ENCODE data around the gene NRG4.

NRG4 gene

GRCh38 chr15:75966073-75966472 is 46.2 kb downstream of the NRG4 start:
- H3K27me3 ChIP-seq (replicated peaks; ENCODE audit: insufficient read depth, low read length): no peaks in the 10 kb centered on the region
- no peaks in the 10 kb centered on the region for H3K9me3 ChIP-seq (replicated peaks; ENCODE audit: insufficient read depth, low read length)
- H3K4me1 ChIP-seq (ENCODE audit: low read length): no peaks in the 10 kb centered on the region
- H3K79me2 ChIP-seq (ENCODE audit: low read length): no peaks in the 10 kb centered on the region
- H3K9me2 ChIP-seq (replicated peaks; ENCODE audit: insufficient read depth, low read length): no peaks in the 10 kb centered on the region
- no peak for TF ChIP-seq CTCF (IDR thresholded peaks at IDR 0.05; ENCODE audit: low read length)
- TF ChIP-seq EZH2 (optimal IDR thresholded peaks at IDR 0.05; ENCODE audit: low read depth, low read length): no peak
- TF ChIP-seq EZH2phosphoT487 (IDR thresholded peaks at IDR 0.05; ENCODE audit: low read length): no peak
- no peak overlapping the region for H3K4me2 ChIP-seq (ENCODE audit: low read depth, low read length)
- no peaks in the 10 kb centered on the region for H4K20me1 ChIP-seq (ENCODE audit: insufficient read depth, low read length)
- H2AFZ ChIP-seq (ENCODE audit: low read length): no peak overlapping the region
- no peak for DNase-seq
- H3F3A ChIP-seq (ENCODE audit: insufficient read depth, low read length): no peaks in the 10 kb centered on the region
- H3K4me3 ChIP-seq (ENCODE audit: low read length): no peak overlapping the region
- no peak overlapping the region for H3K9ac ChIP-seq (ENCODE audit: low read length)
- no peak overlapping the region for H3K27ac ChIP-seq (ENCODE audit: low read length)
- H3K36me3 ChIP-seq (replicated peaks; ENCODE audit: insufficient read depth, low read length): no peaks in the 10 kb centered on the region

GRCh38 chr15:75961331-75961730 is 50.9 kb downstream of the NRG4 start:
- no peaks in the 10 kb centered on the region for H3K4me1 ChIP-seq (ENCODE audit: low read length)
- no peaks in the 10 kb centered on the region for H3K9me2 ChIP-seq (replicated peaks; ENCODE audit: insufficient read depth, low read length)
- H3K27me3 ChIP-seq (replicated peaks; ENCODE audit: insufficient read depth, low read length): no peaks in the 10 kb centered on the region
- no peaks in the 10 kb centered on the region for H3K36me3 ChIP-seq (replicated peaks; ENCODE audit: insufficient read depth, low read length)
- TF ChIP-seq EZH2phosphoT487 (IDR thresholded peaks at IDR 0.05; ENCODE audit: low read length): no peak
- TF ChIP-seq EZH2 (optimal IDR thresholded peaks at IDR 0.05; ENCODE audit: low read depth, low read length): no peak
- no peak for TF ChIP-seq CTCF (IDR thresholded peaks at IDR 0.05; ENCODE audit: low read length)
- H4K20me1 ChIP-seq (ENCODE audit: insufficient read depth, low read length): no peaks in the 10 kb centered on the region
- H2AFZ ChIP-seq (ENCODE audit: low read length): no peak overlapping the region
- no peak overlapping the region for H3K9ac ChIP-seq (ENCODE audit: low read length)
- H3K79me2 ChIP-seq (ENCODE audit: low read length): no peaks in the 10 kb centered on the region
- no peak overlapping the region for H3K4me2 ChIP-seq (ENCODE audit: low read depth, low read length)
- no peak for DNase-seq
- H3K4me3 ChIP-seq (ENCODE audit: low read length): no peak overlapping the region
- no peaks in the 10 kb centered on the region for H3F3A ChIP-seq (ENCODE audit: insufficient read depth, low read length)
- no peaks in the 10 kb centered on the region for H3K9me3 ChIP-seq (replicated peaks; ENCODE audit: insufficient read depth, low read length)
- H3K27ac ChIP-seq (ENCODE audit: low read length): no peak overlapping the region

- Histone ChIP-seq H4K20me1 (ENCODE audit: insufficient read depth, low read length) (no peaks in the 10 kb centered on the region), H3K4me2 (ENCODE audit: low read depth, low read length) (no peak overlapping the region), H3K4me1 (ENCODE audit: low read length) (no peaks in the 10 kb centered on the region), H3K79me2 (ENCODE audit: low read length) (no peaks in the 10 kb centered on the region), H3K27ac (ENCODE audit: low read length) (no peak overlapping the region), H3K36me3 (replicated peaks; ENCODE audit: insufficient read depth, low read length) (no peaks in the 10 kb centered on the region), H3K9me2 (replicated peaks; ENCODE audit: insufficient read depth, low read length) (no peaks in the 10 kb centered on the region), H3K9ac (ENCODE audit: low read length) (no peak overlapping the region), H3K4me3 (ENCODE audit: low read length) (no peak overlapping the region), H2AFZ (ENCODE audit: low read length) (no peak overlapping the region), H3F3A (ENCODE audit: insufficient read depth, low read length) (no peaks in the 10 kb centered on the region), H3K9me3 (replicated peaks; ENCODE audit: insufficient read depth, low read length) (no peaks in the 10 kb centered on the region), H3K27me3 (replicated peaks; ENCODE audit: insufficient read depth, low read length) (no peaks in the 10 kb centered on the region)
- no peak for TF ChIP-seq EZH2 (optimal IDR thresholded peaks at IDR 0.05; ENCODE audit: low read depth, low read length)
- no peak for TF ChIP-seq EZH2phosphoT487 (IDR thresholded peaks at IDR 0.05; ENCODE audit: low read length)
- TF ChIP-seq CTCF (IDR thresholded peaks at IDR 0.05; ENCODE audit: low read length): no peak
- no peak for DNase-seq
Measured at GRCh38 chr15:75955720-75956119, 56.5 kb downstream of the NRG4 start.
